Mucosa of descending colon (tissue), 3 donors: Measurements from ENCODE around the gene JAM2. TPM values are rescaled to one million over a fixed set of nuclear protein-coding genes. Genes with fewer than 3 reads are reported as not detected.

Experiments
- ATAC-seq: fragments of 200-7000 bp; cut with Tn5 transposase; one replicate; pipeline ENCODE4 v1.9.1; 2020; ENCODE audit warnings: mild to moderate bottlenecking, moderate library complexity
- DNase-seq, 3 donors: peaks; one replicate each; pipeline ENCODE4 v3.0.0-alpha.2; 2020
- H3K36me3 ChIP-seq: fragments of 200-600 bp; one replicate; pipeline ENCODE4 v1.8.0; 2021; ENCODE audit warnings: low read depth, mild to moderate bottlenecking
- H3K4me1 ChIP-seq: fragments of 200-600 bp; one replicate; pipeline ENCODE4 v1.8.0; 2021; ENCODE audit warnings: low read depth, mild to moderate bottlenecking
- H3K4me3 ChIP-seq: fragments of 200-600 bp; one replicate; pipeline ENCODE4 v1.8.0; 2021; ENCODE audit warnings: mild to moderate bottlenecking
- H3K9me3 ChIP-seq: fragments of 200-600 bp; one replicate; pipeline ENCODE4 v1.8.0; 2021; ENCODE audit warnings: mild to moderate bottlenecking
- CTCF ChIP-seq: fragments of 200-600 bp; IDR thresholded peaks from one replicate; pipeline ENCODE4 v1.8.0; 2022; ENCODE audit warnings: antibody characterized with exemption, mild to moderate bottlenecking
- intact Hi-C, 2 donors: fragments of 100-400 bp; cut with DNase I in 1 of 2; cut with micrococcal nuclease in 1 of 2; formaldehyde crosslinking; loops; one replicate each; pipeline versions ENCODE4 v1.11.0 to v1.11.1; 2022; cut with DNase I, micrococcal nuclease
- total RNA-seq, 3 donors: library from RNA; stranded (reverse); fragmentation: NEBNext Ultra II Directional in 2 of 3; extraction: Animal tissue kit (Norgen Biotek cat#: 25700) in 2 of 3; gene quantifications; one replicate each; pipeline versions ENCODE4 v1.2.1 to v1.2.4, GENCODE V29; 2021 to 2023
- donor health status: DM: no; HTN: no; CAD: no; lungs with moderate emphysema.
- donor health status: DM: no; HTN: no; CAD: no.
- donor health status: DM: no; HTN: yes; CAD: no.

Gene JAM2
- total RNA-seq, 3 donors from 2014 or later, result 6.5 to 23.0 (median 8.3) TPM

GRCh38 chr21:25647647-25648046, 8.6 kb downstream of the JAM2 start:
- ATAC-seq (no peak), DNase-seq (no peak)
- Histone ChIP-seq H3K9me3 (no peaks in the 10 kb centered on the region), H3K4me1 (no peaks in the 10 kb centered on the region), H3K4me3 (no peak overlapping the region), H3K36me3 (no peaks in the 10 kb centered on the region)
- TF ChIP-seq CTCF, result no peak
- intact Hi-C loops, result no loop called here

GRCh38 chr21:25649146-25649545, 10.1 kb downstream of the JAM2 start:
- no peak for ATAC-seq
- no peaks in the 10 kb centered on the region for H3K36me3 ChIP-seq
- H3K4me1 ChIP-seq, result no peaks in the 10 kb centered on the region
- no peak for TF ChIP-seq CTCF
- intact Hi-C loops, result no loop called here
- H3K4me3 ChIP-seq, result no peak overlapping the region
- no peaks in the 10 kb centered on the region for H3K9me3 ChIP-seq
- DNase-seq, result no peak

- Histone ChIP-seq H3K9me3 (no peaks in the 10 kb centered on the region), H3K4me3 (no peak overlapping the region), H3K4me1 (no peaks in the 10 kb centered on the region), H3K36me3 (no peaks in the 10 kb centered on the region)
- DNase-seq (no peak), ATAC-seq (no peak)
- no peak for TF ChIP-seq CTCF
- intact Hi-C loops, result no loop called here
Observed at GRCh38 chr21:25656412-25656811, 17.4 kb downstream of the JAM2 start.

GRCh38 chr21:25657140-25657539, 18.1 kb downstream of the JAM2 start:
- H3K4me3 ChIP-seq, result no peak overlapping the region
- no peaks in the 10 kb centered on the region for H3K9me3 ChIP-seq
- DNase-seq, result no peak
- no peak for TF ChIP-seq CTCF
- no peaks in the 10 kb centered on the region for H3K36me3 ChIP-seq
- H3K4me1 ChIP-seq, result no peaks in the 10 kb centered on the region
- intact Hi-C loops, result no loop called here
- no peak for ATAC-seq

GRCh38 chr21:25658427-25659035, 19.5 kb downstream of the JAM2 start:
- intact Hi-C loops, result no loop called here
- Histone ChIP-seq H3K9me3 (no peaks in the 10 kb centered on the region), H3K4me3 (no peak overlapping the region), H3K36me3 (no peaks in the 10 kb centered on the region), H3K4me1 (no peaks in the 10 kb centered on the region)
- DNase-seq, result no peak
- no peak for ATAC-seq
- TF ChIP-seq CTCF, result no peak

- Histone ChIP-seq H3K36me3 (no peaks in the 10 kb centered on the region), H3K4me1 (no peaks in the 10 kb centered on the region), H3K9me3 (no peaks in the 10 kb centered on the region), H3K4me3 (no peak overlapping the region)
- DNase-seq (no peak), ATAC-seq (no peak)
- intact Hi-C loops, result no loop called here
- no peak for TF ChIP-seq CTCF
Observed at GRCh38 chr21:25660233-25660632, 21.2 kb downstream of the JAM2 start.
